GM10266 (cell line): ENCODE data around the gene PLEKHN1.
"Not testable (repeated sequence)": the region's sequence is repeated elsewhere in the genome, so short reads cannot be mapped to it uniquely, and the experiment has no call there.

Experiments used
- DNase-seq: peaks from one replicate; pipeline ENCODE4 v3.0.0; 2012; ENCODE audit errors: extremely low spot score
- CTCF ChIP-seq: IDR thresholded peaks from 2 replicates; pipeline ENCODE4 v1.5.1; 2012; ENCODE audit warnings: mild to moderate bottlenecking, low read depth; ENCODE audit not compliant: control insufficient read depth, insufficient read depth; ENCODE audit errors: missing control alignments

PLEKHN1 gene

GRCh38 chr1:1013105-1013921, 47.0 kb downstream of the PLEKHN1 start, which contains the start of gene ISG15:
TSS of gene ISG15 (plus strand) at chr1:1013497. CDS start at chr1:1013574, 77 bp downstream.
- no peak for TF ChIP-seq CTCF

GRCh38 chr1:1013922-1014648, 47.8 kb downstream of the PLEKHN1 start:
- TF ChIP-seq CTCF = no peak
- no peak for DNase-seq

More at GRCh38 chr1:1013105-1013921, 47.0 kb downstream of the PLEKHN1 start, which contains the start of gene ISG15:
- peak; percentile 87 for DNase-seq

- DNase-seq = no peak
- peak; percentile 43 for TF ChIP-seq CTCF
These were observed 48.8 kb downstream of the PLEKHN1 start for GRCh38 chr1:1014799-1015681.

- not testable (repeated sequence) for DNase-seq
These were observed 51.4 kb downstream of the PLEKHN1 start for GRCh38 chr1:1017397-1018320.

GRCh38 chr1:1018321-1018685, 52.0 kb downstream of the PLEKHN1 start:
- not testable (repeated sequence) for DNase-seq

GRCh38 chr1:1019122-1019999, 53.1 kb downstream of the PLEKHN1 start:
- DNase-seq = peak; percentile 99
- peak; percentile 71 for TF ChIP-seq CTCF

GRCh38 chr1:1020000-1020404, 53.7 kb downstream of the PLEKHN1 start, which contains the start of gene AGRN:
TSS of gene AGRN (plus strand) at chr1:1020120. CDS start at chr1:1020173, 53 bp downstream.
- no peak for TF ChIP-seq CTCF
- DNase-seq = peak; percentile 85
